Ascending aorta (tissue), 2 donors: Measurements from ENCODE around the gene BSCL2. TPM values are rescaled to one million over a fixed set of nuclear protein-coding genes. Genes with fewer than 3 reads are reported as not detected.
"Not testable (repeated sequence)": the region's sequence is repeated elsewhere in the genome, so short reads cannot be mapped to it uniquely, and the experiment has no call there.

Experiments
- DNase-seq, 2 donors: peaks; one replicate each; pipeline ENCODE4 v3.0.0-alpha.2; 2019; ENCODE audit warnings: low spot score in 2 of 2
- H3K27ac ChIP-seq, 2 donors: fragments of 200-600 bp; sonication (generic); one replicate each; pipeline ENCODE4 v1.5.1; 2016 to 2017; ENCODE audit warnings: mild to moderate bottlenecking in 1 of 2
- H3K27me3 ChIP-seq: fragments of 200-600 bp; sonication (generic); one replicate; pipeline ENCODE4 v1.5.1; 2017
- H3K36me3 ChIP-seq, 2 donors: fragments of 200-600 bp; sonication (generic); one replicate each; pipeline ENCODE4 v1.5.1; 2016
- H3K4me1 ChIP-seq, 2 donors: fragments of 200-600 bp; sonication (generic); one replicate each; pipeline ENCODE4 v1.5.1; 2016 to 2017; ENCODE audit warnings: mild to moderate bottlenecking in 1 of 2
- H3K4me3 ChIP-seq, 2 donors: fragments of 200-600 bp; sonication (generic); one replicate each; pipeline ENCODE4 v1.5.1; 2016 to 2017; ENCODE audit warnings: mild to moderate bottlenecking in 1 of 2
- H3K9me3 ChIP-seq, 2 donors: fragments of 200-600 bp; sonication (generic); one replicate each; pipeline ENCODE4 v1.5.1; 2016
- intact Hi-C: fragments of 100-400 bp; cut with DNase I; formaldehyde crosslinking; loops from one replicate; pipeline ENCODE4 v1.15.1; 2023
- total RNA-seq: library from RNA; depleted of rRNA; stranded (reverse); fragments of >200 nt; gene quantifications from one replicate; pipeline ENCODE4 v1.1.0, GENCODE V29; 2016
- TF ChIP-seq, protein P1 (sequence below), 3 experiments: fragments of 200-600 bp in 2 of 3; fragments of 450-650 bp in 1 of 3; sonication (generic) in 2 of 3; IDR thresholded peaks; one replicate each; pipeline ENCODE4 v1.5.1; 2016 to 2019; ENCODE audit warnings: antibody characterized with exemption in 3 of 3, mild to moderate bottlenecking in 1 of 3, moderate library complexity in 1 of 3

The BSCL2 gene
- total RNA-seq, 1 donor from 2014 or later: 55.9 TPM

DNA sequence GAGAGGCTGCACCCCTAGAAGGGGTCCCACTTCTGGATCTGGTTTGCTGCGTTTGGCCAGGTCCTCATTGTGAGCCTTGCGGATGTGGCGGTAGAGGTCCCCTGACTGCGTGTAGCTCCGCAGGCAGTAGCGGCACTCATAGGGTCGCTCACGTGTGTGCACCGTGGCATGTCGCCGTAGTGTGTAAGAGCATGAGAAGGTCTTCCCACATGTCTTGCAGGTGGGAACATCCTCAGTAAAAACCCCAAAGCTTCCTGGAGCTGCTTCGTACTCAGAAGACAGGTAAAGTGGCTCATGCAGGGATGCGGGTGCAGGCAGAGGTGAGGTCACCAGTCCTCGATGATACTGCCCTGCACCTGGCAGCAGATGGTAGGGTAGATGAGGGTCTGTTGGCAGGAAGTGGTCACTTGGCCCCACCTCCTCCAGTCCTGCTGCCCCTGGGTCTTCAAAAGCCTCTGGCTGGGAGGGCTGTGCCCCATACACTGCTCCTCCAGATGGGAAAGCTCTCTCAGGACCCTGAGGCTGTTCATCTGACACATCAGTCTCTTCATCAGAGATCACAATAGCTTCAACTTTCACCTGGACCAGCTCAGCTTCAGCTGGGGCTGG is 45.1 kb upstream of the BSCL2 start:
- TF ChIP-seq, protein P1, sequence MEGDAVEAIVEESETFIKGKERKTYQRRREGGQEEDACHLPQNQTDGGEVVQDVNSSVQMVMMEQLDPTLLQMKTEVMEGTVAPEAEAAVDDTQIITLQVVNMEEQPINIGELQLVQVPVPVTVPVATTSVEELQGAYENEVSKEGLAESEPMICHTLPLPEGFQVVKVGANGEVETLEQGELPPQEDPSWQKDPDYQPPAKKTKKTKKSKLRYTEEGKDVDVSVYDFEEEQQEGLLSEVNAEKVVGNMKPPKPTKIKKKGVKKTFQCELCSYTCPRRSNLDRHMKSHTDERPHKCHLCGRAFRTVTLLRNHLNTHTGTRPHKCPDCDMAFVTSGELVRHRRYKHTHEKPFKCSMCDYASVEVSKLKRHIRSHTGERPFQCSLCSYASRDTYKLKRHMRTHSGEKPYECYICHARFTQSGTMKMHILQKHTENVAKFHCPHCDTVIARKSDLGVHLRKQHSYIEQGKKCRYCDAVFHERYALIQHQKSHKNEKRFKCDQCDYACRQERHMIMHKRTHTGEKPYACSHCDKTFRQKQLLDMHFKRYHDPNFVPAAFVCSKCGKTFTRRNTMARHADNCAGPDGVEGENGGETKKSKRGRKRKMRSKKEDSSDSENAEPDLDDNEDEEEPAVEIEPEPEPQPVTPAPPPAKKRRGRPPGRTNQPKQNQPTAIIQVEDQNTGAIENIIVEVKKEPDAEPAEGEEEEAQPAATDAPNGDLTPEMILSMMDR (IDR thresholded peaks at IDR 0.05): no peak
- DNase-seq: no peak
- no peaks in the 10 kb centered on the region for H3K27me3 ChIP-seq
- H3K27ac ChIP-seq: no peak overlapping the region
- intact Hi-C loops: no loop called here
- H3K4me3 ChIP-seq: no peak overlapping the region
- peaks cover 11 to 15% of the 10 kb centered on the region in 2 donors for H3K4me1 ChIP-seq
- H3K36me3 ChIP-seq: peaks cover 0 to 14% of the 10 kb centered on the region in 2 donors
- H3K9me3 ChIP-seq: no peaks in the 10 kb centered on the region

DNA sequence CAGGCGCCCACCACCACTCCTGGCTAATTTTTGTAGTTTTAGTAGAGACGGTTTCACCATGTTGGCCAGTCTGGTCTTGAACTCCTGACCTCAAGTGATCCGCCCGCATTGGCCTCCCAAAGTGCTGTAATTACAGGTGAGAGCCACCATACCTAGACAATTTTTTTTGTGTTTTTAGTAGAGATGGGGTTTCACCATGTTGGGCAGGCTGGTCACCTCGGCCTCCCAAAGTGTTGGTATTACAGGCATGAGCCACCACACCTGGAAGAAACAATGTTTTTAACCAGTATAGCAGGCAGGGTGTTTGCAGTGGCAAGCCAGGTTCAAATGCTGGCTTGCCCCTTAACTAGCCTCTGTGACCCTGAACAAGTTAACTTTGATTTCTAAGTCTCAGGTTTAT is 42.7 kb upstream of the BSCL2 start:
- H3K27me3 ChIP-seq, DNase-seq, H3K4me3 ChIP-seq, H3K9me3 ChIP-seq, H3K27ac ChIP-seq, intact Hi-C loops: not testable (repeated sequence)
- H3K4me1 ChIP-seq: peaks cover 11 to 15% of the 10 kb centered on the region in 2 donors
- H3K36me3 ChIP-seq: peaks cover 0 to 14% of the 10 kb centered on the region in 2 donors

DNA sequence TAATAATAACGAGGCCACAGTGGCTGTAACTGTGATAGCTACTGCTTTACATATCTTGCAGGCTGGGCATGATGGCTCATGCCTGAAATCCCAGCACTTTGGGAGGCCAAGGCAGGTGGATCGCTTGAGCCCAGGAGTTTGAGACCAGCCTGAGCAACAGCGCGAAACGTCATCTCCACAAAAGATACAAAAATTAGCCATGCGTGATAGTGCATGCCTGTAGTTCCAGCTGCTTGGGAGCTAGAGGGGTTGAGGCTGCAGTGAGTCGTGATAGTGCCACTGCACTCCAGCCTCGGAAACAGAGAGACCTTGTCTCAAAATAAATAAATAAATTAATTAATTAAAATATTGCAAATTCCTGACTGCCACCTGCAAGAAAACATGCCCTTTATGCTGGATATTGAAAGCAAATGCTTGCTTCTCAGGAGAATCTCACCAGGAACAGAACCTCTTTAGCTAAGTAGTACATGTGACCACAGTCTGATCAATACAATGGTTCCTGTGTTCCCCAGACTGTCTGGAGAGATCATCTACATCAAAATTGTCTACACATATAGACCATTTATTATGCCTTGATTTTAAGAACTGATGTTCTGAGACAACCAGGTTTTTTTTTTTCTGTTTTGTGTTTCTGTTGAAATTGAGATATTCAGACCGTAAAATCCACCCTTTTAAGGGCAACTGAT is 40.4 kb upstream of the BSCL2 start:
- Histone ChIP-seq H3K27ac (no peak overlapping the region), H3K4me1 (peaks cover 2% of the 10 kb centered on the region in 2 donors), H3K27me3 (no peaks in the 10 kb centered on the region), H3K9me3 (no peaks in the 10 kb centered on the region), H3K4me3 (no peak overlapping the region), H3K36me3 (peaks cover 0 to 11% of the 10 kb centered on the region in 2 donors)
- DNase-seq: no peak
- intact Hi-C loops: no loop called here
- TF ChIP-seq, protein P1 (IDR thresholded peaks at IDR 0.05): no peak

DNA sequence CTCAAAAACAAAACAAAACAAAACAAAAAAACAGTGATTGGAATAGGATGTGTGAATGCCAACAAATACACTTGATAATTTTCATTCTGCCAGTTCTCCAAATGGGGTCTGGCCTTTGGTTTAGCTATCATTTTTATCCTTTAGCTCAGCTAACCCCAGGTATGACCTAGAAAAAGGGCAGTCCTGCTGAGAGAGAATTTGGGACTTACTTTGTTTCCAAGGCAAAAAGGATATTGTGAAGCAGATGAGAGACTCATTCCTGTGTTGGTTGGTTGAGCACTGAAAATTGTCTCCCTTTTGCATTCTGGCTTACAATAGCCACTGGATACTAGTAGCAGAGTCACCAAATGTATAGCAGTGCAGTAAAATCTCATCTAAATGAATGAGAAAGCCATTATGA is 30.0 kb upstream of the BSCL2 start:
- Histone ChIP-seq H3K4me3 (no peak overlapping the region), H3K27me3 (no peaks in the 10 kb centered on the region), H3K9me3 (no peaks in the 10 kb centered on the region), H3K4me1 (no peaks in the 10 kb centered on the region), H3K36me3 (peaks cover 70% of the 10 kb centered on the region in 2 donors), H3K27ac (no peak overlapping the region)
- no peak for DNase-seq
- intact Hi-C loops: no loop called here
- TF ChIP-seq, protein P1 (IDR thresholded peaks at IDR 0.05): no peak

DNA sequence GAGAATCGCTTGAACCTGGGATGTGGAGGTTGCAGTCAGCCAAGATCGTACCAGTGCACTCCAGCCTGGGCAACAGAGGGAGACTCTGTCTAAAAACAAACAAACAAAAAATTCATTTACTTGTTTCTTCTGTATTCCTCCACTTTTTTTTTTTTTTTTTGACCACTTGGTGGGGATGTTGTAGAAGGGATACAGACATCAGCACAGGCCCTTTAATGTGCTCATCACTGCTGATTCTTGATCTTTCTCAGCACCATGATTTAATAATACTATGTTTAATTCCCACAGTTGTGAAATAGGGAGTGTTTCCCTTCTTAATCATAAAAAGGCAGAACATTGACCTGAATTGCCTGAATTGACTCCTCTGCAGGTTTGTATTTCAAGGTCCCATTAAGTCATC is 25.6 kb upstream of the BSCL2 start:
- Histone ChIP-seq H3K9me3 (no peaks in the 10 kb centered on the region), H3K27ac (no peak overlapping the region), H3K27me3 (no peaks in the 10 kb centered on the region), H3K36me3 (peaks cover 46 to 47% of the 10 kb centered on the region in 2 donors), H3K4me1 (peaks cover 5 to 24% of the 10 kb centered on the region in 2 donors), H3K4me3 (no peak overlapping the region)
- TF ChIP-seq, protein P1 (IDR thresholded peaks at IDR 0.05): no peak
- no peak for DNase-seq
- intact Hi-C loops: no loop called here

DNA sequence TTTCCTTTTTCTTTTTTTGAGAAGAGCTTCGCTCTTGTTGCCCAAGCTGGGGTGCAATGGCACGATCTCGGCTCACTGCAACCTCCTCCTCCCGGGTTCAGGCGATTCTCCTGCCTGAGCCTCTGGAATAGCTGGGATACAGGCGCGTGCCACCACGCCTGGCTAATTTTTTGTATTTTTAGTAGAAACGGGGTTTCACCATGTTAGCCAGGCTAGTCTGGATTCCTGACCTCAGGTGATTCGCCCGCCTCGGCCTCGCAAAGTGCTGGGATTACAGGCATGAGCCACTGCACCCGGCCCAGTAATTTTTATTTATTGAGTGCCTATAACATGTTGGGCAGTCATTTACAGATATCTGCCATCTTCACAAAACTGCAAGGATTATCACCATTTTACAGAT is 22.9 kb upstream of the BSCL2 start:
- intact Hi-C loops, H3K27me3 ChIP-seq, DNase-seq, H3K9me3 ChIP-seq: not testable (repeated sequence)
- peak overlapping the region; percentile 92 to 95 for H3K27ac ChIP-seq
- peaks cover 5 to 30% of the 10 kb centered on the region in 2 donors for H3K4me1 ChIP-seq
- H3K36me3 ChIP-seq: peaks cover 21 to 22% of the 10 kb centered on the region in 2 donors
- H3K4me3 ChIP-seq: peak overlapping the region; percentile 38 to 98
